ENCODE results near the gene PIP5K1B. TPM values are rescaled to one million over a fixed set of nuclear protein-coding genes. Genes with fewer than 3 reads are reported as not detected.
"Not testable (repeated sequence)": the region's sequence is repeated elsewhere in the genome, so short reads cannot be mapped to it uniquely, and the experiment has no call there.

PIP5K1B gene
- total and polyA plus RNA-seq, 4 experiments from 2014 or later, result 0.12 to 0.25 TPM; not detected in 2

DNA sequence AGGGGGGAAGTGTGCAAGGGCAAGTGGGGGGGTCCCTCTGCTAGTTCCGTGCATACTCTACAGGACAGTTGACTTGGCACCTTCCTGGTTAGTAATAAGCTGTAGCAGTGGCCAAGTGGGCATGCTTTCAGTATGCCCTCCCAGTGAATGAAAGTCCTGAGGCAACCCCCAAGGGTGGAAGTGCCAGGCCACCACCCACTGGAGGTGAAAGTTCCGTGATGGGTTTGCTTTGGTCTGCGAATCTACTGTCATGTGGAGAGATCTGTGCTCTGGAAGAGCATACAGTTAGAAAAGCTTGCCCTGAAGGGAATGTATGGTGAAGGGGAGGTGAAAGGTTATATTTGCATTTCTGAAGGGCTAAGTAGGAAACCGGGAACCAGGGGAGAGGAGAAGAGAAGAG, 340.8 kb downstream of the PIP5K1B start:
- Histone ChIP-seq H3K4me1 (ENCODE audit: insufficient read depth, low read length) (peaks cover 5% of the 10 kb centered on the region), H3K27me3 (ENCODE audit: insufficient read depth, low read length) (no peaks in the 10 kb centered on the region), H3K27ac (ENCODE audit: low read depth, low read length) (no peak overlapping the region), H3K9me3 (ENCODE audit: control insufficient read depth in 1 of 2, low read length in 2 of 2) (no peaks in the 10 kb centered on the region), H3K36me3 (ENCODE audit: insufficient read depth, low read length) (peaks cover 16% of the 10 kb centered on the region), H3K4me3 (ENCODE audit: low read length in 2 of 2) (no peak overlapping the region)
- H3K27ac Mint-ChIP-seq, result no peak overlapping the region
- ChIA-PET POLR2A (ENCODE audit: partially characterized antibody) (no interaction called here), CTCF (ENCODE audit: partially characterized antibody) (interaction anchor here (1.6 to 5.7 kb wide), 2 partner anchors 11 to 147 kb away, joined by 4 to 34 read pairs; partner anchors contain the start of gene FXN)
- H3K27me3 Mint-ChIP-seq, result no peaks in the 10 kb centered on the region
- intact Hi-C loops (cut with micrococcal nuclease), result no loop called here
- H3K4me3 Mint-ChIP-seq, result no peak overlapping the region
- peaks cover 18 to 49% of the 10 kb centered on the region in 2 donors for H3K36me3 Mint-ChIP-seq
- H3K9me3 Mint-ChIP-seq, result no peaks in the 10 kb centered on the region
- no peak for DNase-seq
- peaks cover 15 to 37% (median 33%) of the 10 kb centered on the region in 4 donors for H3K4me1 Mint-ChIP-seq

DNA sequence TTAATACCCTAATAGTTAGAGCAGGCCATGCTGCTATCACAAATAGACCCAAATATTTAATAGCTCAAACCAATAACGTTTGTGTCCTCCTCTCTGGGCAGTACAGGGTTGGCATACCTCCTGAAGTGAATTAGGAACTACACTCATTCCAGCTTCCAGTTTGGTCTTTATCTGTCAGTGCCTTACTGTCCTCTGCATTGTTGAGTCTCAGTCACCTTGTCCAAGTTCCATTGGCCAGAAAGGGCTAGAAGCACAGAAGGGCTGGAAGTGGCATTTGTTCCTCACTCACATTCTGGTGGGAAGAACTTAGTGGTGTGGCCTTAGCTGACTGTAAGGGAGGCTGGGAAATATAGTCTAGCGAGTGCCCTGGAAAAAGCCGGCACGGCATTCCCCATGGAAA, 341.7 kb downstream of the PIP5K1B start:
- H3K36me3 ChIP-seq (ENCODE audit: insufficient read depth, low read length), result peaks cover 16% of the 10 kb centered on the region
- ChIA-PET POLR2A (ENCODE audit: partially characterized antibody) (no interaction called here), CTCF (ENCODE audit: partially characterized antibody) (interaction anchor here (3.8 to 5.7 kb wide), 2 partner anchors 12 to 146 kb away, joined by 24 to 34 read pairs; partner anchors contain the start of gene FXN)
- H3K9me3 Mint-ChIP-seq, result no peaks in the 10 kb centered on the region
- H3K4me3 Mint-ChIP-seq, result no peak overlapping the region
- H3K4me3 ChIP-seq (ENCODE audit: low read length in 2 of 2), result no peak overlapping the region
- H3K27me3 ChIP-seq (ENCODE audit: insufficient read depth, low read length), result no peaks in the 10 kb centered on the region
- peaks cover 14 to 46% of the 10 kb centered on the region in 2 donors for H3K36me3 Mint-ChIP-seq
- H3K27ac Mint-ChIP-seq, result no peak overlapping the region
- intact Hi-C loops (cut with micrococcal nuclease), result no loop called here
- peaks cover 5% of the 10 kb centered on the region for H3K4me1 ChIP-seq (ENCODE audit: insufficient read depth, low read length)
- no peak overlapping the region for H3K27ac ChIP-seq (ENCODE audit: low read depth, low read length)
- peaks cover 11 to 29% (median 27%) of the 10 kb centered on the region in 4 donors for H3K4me1 Mint-ChIP-seq
- H3K9me3 ChIP-seq (ENCODE audit: control insufficient read depth in 1 of 2, low read length in 2 of 2), result no peaks in the 10 kb centered on the region
- H3K27me3 Mint-ChIP-seq, result no peaks in the 10 kb centered on the region
- no peak for DNase-seq

DNA sequence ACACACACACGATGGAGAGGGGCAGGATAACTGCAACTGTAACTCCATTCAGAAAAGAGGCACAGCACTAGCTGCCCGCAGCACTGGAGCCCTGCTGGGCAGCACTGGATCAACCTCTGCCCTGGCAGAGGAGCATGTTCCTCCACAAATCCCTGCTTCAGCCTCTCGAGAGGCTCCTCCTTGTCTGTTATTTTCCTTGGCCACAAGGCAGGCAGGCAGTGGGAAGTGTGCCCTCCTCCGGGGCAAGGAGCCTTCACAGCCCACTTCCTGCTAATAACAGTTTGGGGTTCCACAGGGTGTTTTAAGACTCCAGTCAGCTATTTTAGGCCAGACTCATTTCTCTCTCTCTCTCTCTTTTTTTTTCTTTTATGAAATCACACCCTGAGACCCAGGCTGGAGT, 342.3 kb downstream of the PIP5K1B start:
- H3K9me3 ChIP-seq (ENCODE audit: control insufficient read depth in 1 of 2, low read length in 2 of 2), result no peaks in the 10 kb centered on the region
- H3K4me1 ChIP-seq (ENCODE audit: insufficient read depth, low read length), result peaks cover 5% of the 10 kb centered on the region
- H3K9me3 Mint-ChIP-seq, result no peaks in the 10 kb centered on the region
- H3K4me1 Mint-ChIP-seq, result peaks cover 11 to 29% (median 24%) of the 10 kb centered on the region in 4 donors
- POLR2A ChIA-PET (ENCODE audit: partially characterized antibody), result no interaction called here
- H3K4me3 Mint-ChIP-seq, result no peak overlapping the region
- no peak for DNase-seq
- no peak overlapping the region for H3K4me3 ChIP-seq (ENCODE audit: low read length in 2 of 2)
- intact Hi-C loops (cut with micrococcal nuclease), result no loop called here
- peaks cover 16% of the 10 kb centered on the region for H3K36me3 ChIP-seq (ENCODE audit: insufficient read depth, low read length)
- H3K27ac Mint-ChIP-seq, result peak overlapping the region in 1 of 7 donors; percentile 29
- peaks cover 14 to 46% of the 10 kb centered on the region in 2 donors for H3K36me3 Mint-ChIP-seq
- no peaks in the 10 kb centered on the region for H3K27me3 ChIP-seq (ENCODE audit: insufficient read depth, low read length)
- CTCF ChIA-PET (ENCODE audit: partially characterized antibody), result interaction anchor here (3.8 to 5.7 kb wide), 2 partner anchors 13 to 145 kb away, joined by 24 to 34 read pairs; partner anchors contain the start of gene FXN
- H3K27ac ChIP-seq (ENCODE audit: low read depth, low read length), result no peak overlapping the region
- H3K27me3 Mint-ChIP-seq, result no peaks in the 10 kb centered on the region

DNA sequence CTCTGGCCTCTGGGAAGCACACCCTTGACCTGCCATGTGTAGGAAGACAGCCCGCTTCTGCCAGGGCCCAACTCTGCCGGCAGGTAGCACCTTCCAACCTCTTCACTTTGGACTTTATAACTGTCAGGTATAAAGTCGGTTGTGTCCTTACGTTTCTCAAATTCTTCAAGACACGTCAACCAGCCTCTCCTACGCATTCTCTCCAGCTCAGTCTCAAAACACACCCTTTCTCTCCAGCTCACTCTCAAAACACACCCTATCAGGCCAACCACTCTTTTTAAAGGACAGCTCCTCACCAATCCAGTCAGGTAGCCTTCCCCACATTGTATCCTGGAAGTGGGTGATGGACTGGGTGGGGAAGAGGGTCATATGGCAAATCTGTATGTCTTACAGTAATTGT, 344.1 kb downstream of the PIP5K1B start:
- no peak for DNase-seq
- no peak overlapping the region for H3K4me3 ChIP-seq (ENCODE audit: low read length in 2 of 2)
- intact Hi-C loops (cut with micrococcal nuclease), result no loop called here
- no peaks in the 10 kb centered on the region for H3K27me3 Mint-ChIP-seq
- peaks cover 9 to 16% (median 11%) of the 10 kb centered on the region in 4 donors for H3K4me1 Mint-ChIP-seq
- H3K27me3 ChIP-seq (ENCODE audit: insufficient read depth, low read length), result no peaks in the 10 kb centered on the region
- peaks cover 16% of the 10 kb centered on the region for H3K36me3 ChIP-seq (ENCODE audit: insufficient read depth, low read length)
- H3K27ac ChIP-seq (ENCODE audit: low read depth, low read length), result no peak overlapping the region
- ChIA-PET CTCF (ENCODE audit: partially characterized antibody) (interaction anchor here (0.8 to 3.8 kb wide), 5 partner anchors 14 to 149 kb away, joined by 3 to 24 read pairs (median 4); partner anchors contain the start of gene FXN), POLR2A (ENCODE audit: partially characterized antibody) (no interaction called here)
- no peaks in the 10 kb centered on the region for H3K9me3 Mint-ChIP-seq
- peaks cover 5% of the 10 kb centered on the region for H3K4me1 ChIP-seq (ENCODE audit: insufficient read depth, low read length)
- peak overlapping the region in 2 of 7 donors; percentile 0 to 62 for H3K27ac Mint-ChIP-seq
- peak overlapping the region in 1 of 8 donors; percentile 42 for H3K4me3 Mint-ChIP-seq
- H3K9me3 ChIP-seq (ENCODE audit: control insufficient read depth in 1 of 2, low read length in 2 of 2), result no peaks in the 10 kb centered on the region
- peaks cover 20 to 44% of the 10 kb centered on the region in 2 donors for H3K36me3 Mint-ChIP-seq

DNA sequence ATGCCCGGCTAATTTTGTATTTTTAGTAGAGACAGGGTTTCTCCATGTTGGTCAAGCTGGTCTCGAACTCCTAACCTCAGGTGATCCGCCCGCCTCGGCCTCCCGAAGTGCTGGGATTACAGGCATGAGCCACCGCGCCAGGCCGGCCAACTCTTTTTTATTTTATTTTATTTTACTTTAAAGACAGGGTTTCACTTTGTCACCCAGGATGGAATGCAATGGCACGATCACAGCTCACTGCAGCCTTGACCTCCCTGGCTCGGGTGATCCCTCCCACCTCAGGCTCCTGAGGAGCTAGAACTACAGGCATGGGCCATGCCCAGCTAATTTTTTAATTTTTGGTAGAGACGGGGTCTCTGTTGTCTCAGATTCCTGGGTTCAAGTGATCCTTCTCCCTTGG, 345.9 kb downstream of the PIP5K1B start:
- H3K27me3 Mint-ChIP-seq; H3K27ac ChIP-seq (ENCODE audit: low read depth, low read length); DNase-seq; H3K27ac Mint-ChIP-seq; H3K9me3 Mint-ChIP-seq; H3K27me3 ChIP-seq (ENCODE audit: insufficient read depth, low read length); H3K4me1 ChIP-seq (ENCODE audit: insufficient read depth, low read length); H3K4me1 Mint-ChIP-seq; H3K4me3 Mint-ChIP-seq; H3K9me3 ChIP-seq (ENCODE audit: control insufficient read depth in 1 of 2, low read length in 2 of 2); POLR2A ChIA-PET (ENCODE audit: partially characterized antibody); H3K4me3 ChIP-seq (ENCODE audit: low read length in 2 of 2): not testable (repeated sequence)
- peaks cover 25 to 49% of the 10 kb centered on the region in 2 donors for H3K36me3 Mint-ChIP-seq
- CTCF ChIA-PET (ENCODE audit: partially characterized antibody), result interaction anchor here (7.4 kb wide), 1 partner anchor 145 kb away, joined by 250 read pairs; no protein-coding TSS in a partner anchor
- intact Hi-C loops (cut with micrococcal nuclease), result loop anchor here (5.0 kb wide), 1 partner anchor 826 kb away; no protein-coding TSS in a partner anchor
- peaks cover 16% of the 10 kb centered on the region for H3K36me3 ChIP-seq (ENCODE audit: insufficient read depth, low read length)

DNA sequence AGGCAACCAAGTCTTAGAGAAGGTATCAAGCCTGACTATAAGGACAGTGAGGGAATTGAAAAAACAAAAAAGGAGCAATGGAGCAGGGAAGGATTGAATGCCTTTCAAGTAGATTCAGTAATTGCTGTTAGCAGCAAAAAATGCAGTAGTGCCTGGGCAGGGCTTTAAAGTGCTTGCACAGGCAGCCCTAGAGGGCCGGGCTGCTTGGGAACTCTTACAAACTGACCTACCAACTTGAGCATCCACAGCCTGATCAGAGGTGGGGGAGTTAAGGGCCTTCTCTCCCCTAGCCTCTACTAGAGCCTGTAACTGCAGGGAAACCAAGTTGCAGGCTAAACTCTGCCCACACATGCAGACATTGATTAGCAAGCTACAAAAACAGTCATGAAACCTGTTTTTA, 349.9 kb downstream of the PIP5K1B start:
- POLR2A ChIA-PET (ENCODE audit: partially characterized antibody), result interaction anchor here (0.6 kb wide), 1 partner anchor 148 kb away, joined by 3 read pairs; no protein-coding TSS in a partner anchor
- H3K4me3 Mint-ChIP-seq, result no peak overlapping the region

DNA sequence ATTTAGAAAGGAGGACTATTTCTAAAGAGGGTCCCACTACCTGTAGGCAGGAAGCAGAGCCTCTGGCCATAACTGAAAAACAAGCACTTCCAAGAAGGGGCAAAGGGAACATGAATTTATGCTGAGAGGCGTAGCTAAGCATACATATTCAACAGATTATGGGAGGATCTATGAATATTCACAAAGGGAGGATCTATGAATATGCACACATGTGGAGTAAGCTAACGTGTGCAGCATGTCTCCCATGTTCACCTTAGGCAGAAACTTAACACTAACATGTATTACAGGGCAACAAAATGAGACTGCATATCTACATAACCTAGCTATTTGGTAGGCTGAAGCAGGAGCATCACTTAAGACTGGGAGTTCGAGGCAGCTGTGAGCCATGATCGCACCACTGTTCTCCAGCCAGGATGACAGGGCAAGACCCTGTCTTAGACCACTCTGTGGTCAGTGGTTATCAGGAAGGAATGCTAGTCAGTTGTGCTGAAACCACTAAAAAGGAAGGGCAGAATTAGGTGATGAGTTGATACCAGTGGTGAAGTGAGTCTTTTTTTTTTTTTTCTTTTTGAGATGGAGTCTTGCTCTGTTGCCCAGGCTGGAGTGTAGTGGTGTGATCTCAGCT, 351.3 kb downstream of the PIP5K1B start:
- no peaks in the 10 kb centered on the region for H3K9me3 ChIP-seq (ENCODE audit: control insufficient read depth in 1 of 2, low read length in 2 of 2)
- no peak overlapping the region for H3K4me3 ChIP-seq (ENCODE audit: low read length in 2 of 2)
- intact Hi-C loops (cut with micrococcal nuclease), result no loop called here
- ChIA-PET CTCF (ENCODE audit: partially characterized antibody) (interaction anchor here (0.7 to 7.4 kb wide), 8 partner anchors 18 to 496 kb away, joined by 3 to 250 read pairs (median 4); partner anchors contain the start of gene FXN), POLR2A (ENCODE audit: partially characterized antibody) (no interaction called here)
- no peaks in the 10 kb centered on the region for H3K27me3 ChIP-seq (ENCODE audit: insufficient read depth, low read length)
- no peak for DNase-seq
- H3K36me3 ChIP-seq (ENCODE audit: insufficient read depth, low read length), result peaks cover 3% of the 10 kb centered on the region
- Mint-ChIP-seq H3K27ac (peak overlapping the region in 1 of 7 donors; percentile 76), H3K9me3 (no peaks in the 10 kb centered on the region), H3K36me3 (peaks cover 47 to 52% of the 10 kb centered on the region in 2 donors), H3K27me3 (no peaks in the 10 kb centered on the region), H3K4me3 (no peak overlapping the region), H3K4me1 (peaks cover 0 to 5% (median 0%) of the 10 kb centered on the region in 4 donors)
- no peak overlapping the region for H3K27ac ChIP-seq (ENCODE audit: low read depth, low read length)
- H3K4me1 ChIP-seq (ENCODE audit: insufficient read depth, low read length), result no peaks in the 10 kb centered on the region

More for the DNA sequence above, 349.9 kb downstream of the PIP5K1B start:
- Histone ChIP-seq H3K9me3 (ENCODE audit: control insufficient read depth in 1 of 2, low read length in 2 of 2) (no peaks in the 10 kb centered on the region), H3K27ac (ENCODE audit: low read depth, low read length) (no peak overlapping the region), H3K4me3 (ENCODE audit: low read length in 2 of 2) (no peak overlapping the region), H3K27me3 (ENCODE audit: insufficient read depth, low read length) (no peaks in the 10 kb centered on the region), H3K4me1 (ENCODE audit: insufficient read depth, low read length) (no peaks in the 10 kb centered on the region), H3K36me3 (ENCODE audit: insufficient read depth, low read length) (peaks cover 3% of the 10 kb centered on the region)
- DNase-seq, result no peak
- peak overlapping the region in 1 of 7 donors; percentile 18 for H3K27ac Mint-ChIP-seq
- H3K36me3 Mint-ChIP-seq, result peaks cover 37 to 43% of the 10 kb centered on the region in 2 donors
- intact Hi-C loops (cut with micrococcal nuclease), result loop anchor here (2.0 to 5.0 kb wide), 2 partner anchors 494 to 822 kb away; no protein-coding TSS in a partner anchor
- H3K4me1 Mint-ChIP-seq, result peaks cover 0 to 5% (median 0%) of the 10 kb centered on the region in 4 donors
- no peaks in the 10 kb centered on the region for H3K27me3 Mint-ChIP-seq
- CTCF ChIA-PET (ENCODE audit: partially characterized antibody), result interaction anchor here (0.7 to 7.4 kb wide), 7 partner anchors 11 to 306 kb away, joined by 3 to 250 read pairs (median 9); partner anchors contain the start of gene FXN
- no peaks in the 10 kb centered on the region for H3K9me3 Mint-ChIP-seq

Measured in CD4-positive, alpha-beta memory T cell (primary cell).